Skin epidermis (tissue), 12 donors: ENCODE results near the gene PIK3C2G.
A peak's percentile ranks its signal among the peaks of the same experiment; 100 is the strongest.

Experiments used
- H3K27ac ChIP-seq, 21 experiments: fragments of 200-600 bp; sonication (generic) in 11 of 21; one replicate each; pipeline ENCODE4 v1.5.0; 2020; ENCODE audit warnings: mild to moderate bottlenecking in 3 of 21, inconsistent platforms in 2 of 21, moderate library complexity in 2 of 21
- H3K4me3 ChIP-seq, 7 experiments: fragments of 200-600 bp; sonication (generic) in 2 of 7; one replicate each; pipeline ENCODE4 v1.5.0; 2020; ENCODE audit warnings: inconsistent platforms in 2 of 7, mild to moderate bottlenecking in 2 of 7, moderate library complexity in 1 of 7

The PIK3C2G gene

DNA sequence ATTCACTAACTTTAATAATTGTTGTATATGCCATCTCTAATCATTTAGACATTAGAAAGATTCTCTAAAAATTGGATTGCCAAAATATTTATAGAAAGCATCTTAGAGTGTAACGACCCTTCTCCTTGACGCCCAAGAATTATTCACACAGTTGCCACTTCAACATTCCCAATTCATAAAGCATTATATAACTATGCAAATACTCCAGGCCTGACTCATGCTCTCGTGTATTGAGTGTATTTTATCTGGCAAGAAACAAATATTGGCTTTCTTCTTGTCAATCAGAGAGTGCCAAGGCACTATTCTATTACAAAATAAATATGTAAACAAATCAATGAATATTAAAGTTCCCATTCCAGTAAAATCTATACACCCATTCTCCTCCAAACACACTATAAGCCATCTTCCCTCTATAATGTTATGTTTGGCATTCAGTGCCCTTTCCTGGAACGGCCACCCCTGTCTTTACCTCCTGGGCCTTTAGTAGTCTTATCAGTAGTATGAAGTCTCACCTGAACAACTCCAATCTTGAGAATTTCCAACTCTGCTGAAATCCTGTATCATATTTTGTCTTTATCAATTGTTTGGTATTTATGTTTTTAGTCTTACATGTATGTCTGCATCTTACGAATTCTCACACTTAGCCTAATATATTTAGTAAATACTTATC lies 182.6 kb downstream of the PIK3C2G start:
- H3K4me3 ChIP-seq = no peak overlapping the region
- H3K27ac ChIP-seq = no peak overlapping the region

DNA sequence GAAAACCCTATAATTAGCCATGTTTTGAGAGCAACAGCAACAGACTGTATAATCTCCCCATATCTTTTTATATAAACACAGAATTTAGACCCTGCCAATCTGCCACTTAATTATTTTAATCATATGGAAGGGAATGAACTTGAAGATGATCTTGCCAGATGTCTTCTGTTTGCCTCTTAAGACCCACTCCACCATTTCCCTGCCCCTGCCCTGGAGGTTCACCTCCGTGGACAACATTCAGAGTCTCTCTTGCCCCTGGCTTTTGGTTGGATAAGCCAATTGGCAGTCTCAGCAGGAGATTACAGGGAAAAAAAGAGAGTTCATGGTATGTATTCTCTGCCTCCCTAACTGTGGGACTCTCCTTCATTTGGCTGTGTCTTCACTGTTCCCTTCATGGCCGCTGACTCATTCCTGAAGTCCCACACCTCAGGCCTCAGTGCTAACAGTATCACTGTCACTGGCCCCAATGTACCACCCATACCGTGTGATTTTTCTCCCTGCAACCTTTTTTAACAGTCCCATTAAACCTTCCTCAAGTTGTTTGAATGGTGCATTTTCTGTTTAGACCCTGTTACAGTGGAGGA lies 184.8 kb downstream of the PIK3C2G start:
- H3K27ac ChIP-seq = no peak overlapping the region

DNA sequence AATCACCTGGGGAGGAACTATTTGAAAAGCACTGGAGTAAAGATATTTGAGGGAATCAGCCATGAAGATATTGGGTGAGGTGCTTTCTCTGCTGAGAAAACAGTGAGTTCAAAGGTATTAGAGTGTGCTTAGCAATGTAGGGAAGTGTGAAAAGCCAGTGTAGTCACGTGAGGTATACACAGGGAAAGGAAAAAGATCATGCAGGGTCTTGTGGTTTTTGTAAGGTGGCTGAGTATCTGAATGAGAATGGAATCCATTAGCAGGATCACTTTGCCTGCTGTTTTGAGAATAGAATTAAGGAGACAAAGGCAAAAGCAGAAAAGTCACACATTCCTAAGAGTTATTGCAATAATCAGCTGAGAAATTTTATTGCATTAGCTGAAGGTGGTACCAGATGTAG lies 193.0 kb downstream of the PIK3C2G start:
- Histone ChIP-seq H3K4me3 (no peak overlapping the region), H3K27ac (no peak overlapping the region)

More for the DNA sequence above, 184.8 kb downstream of the PIK3C2G start:
- H3K4me3 ChIP-seq = no peak overlapping the region

DNA sequence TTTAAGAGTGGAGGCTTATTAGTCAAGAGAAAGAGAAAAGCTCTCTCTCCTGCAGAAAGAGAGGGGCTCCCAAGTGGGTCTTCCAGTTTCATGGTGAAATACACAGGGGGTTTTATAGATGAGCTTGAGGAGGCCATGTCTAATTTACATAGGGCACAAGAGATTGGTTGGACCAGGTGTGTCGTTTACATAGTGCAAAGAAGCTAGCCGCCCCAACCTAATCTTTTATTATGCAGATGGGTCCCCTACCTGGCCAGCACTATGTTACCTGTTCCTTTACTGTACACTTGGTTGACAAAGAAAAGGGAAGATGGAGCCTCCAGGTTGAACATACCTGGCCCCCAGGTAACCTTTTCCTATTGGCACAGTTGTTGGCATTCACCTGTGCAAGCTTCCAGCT lies 195.0 kb downstream of the PIK3C2G start:
- H3K27ac ChIP-seq = no peak overlapping the region
- no peak overlapping the region for H3K4me3 ChIP-seq

DNA sequence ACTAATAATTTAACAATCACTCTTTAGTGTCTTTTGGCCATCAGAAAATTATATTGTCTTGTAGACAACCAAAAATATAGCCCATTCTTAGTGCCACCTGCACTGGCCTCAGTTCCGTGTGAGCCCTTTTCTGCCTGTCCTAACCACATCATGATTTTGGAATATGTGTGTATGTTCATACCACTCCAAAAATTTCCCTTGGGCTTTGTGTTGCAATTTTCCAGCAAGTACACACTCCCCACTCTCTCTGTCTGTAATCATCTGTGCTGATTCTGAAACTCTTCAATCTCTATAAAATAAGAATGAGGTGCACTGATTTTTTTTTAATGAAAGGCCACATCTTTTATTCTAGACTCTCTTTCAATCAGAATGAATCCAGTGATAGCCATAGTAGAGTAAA lies 196.0 kb downstream of the PIK3C2G start:
- no peak overlapping the region for H3K27ac ChIP-seq
- no peak overlapping the region for H3K4me3 ChIP-seq

DNA sequence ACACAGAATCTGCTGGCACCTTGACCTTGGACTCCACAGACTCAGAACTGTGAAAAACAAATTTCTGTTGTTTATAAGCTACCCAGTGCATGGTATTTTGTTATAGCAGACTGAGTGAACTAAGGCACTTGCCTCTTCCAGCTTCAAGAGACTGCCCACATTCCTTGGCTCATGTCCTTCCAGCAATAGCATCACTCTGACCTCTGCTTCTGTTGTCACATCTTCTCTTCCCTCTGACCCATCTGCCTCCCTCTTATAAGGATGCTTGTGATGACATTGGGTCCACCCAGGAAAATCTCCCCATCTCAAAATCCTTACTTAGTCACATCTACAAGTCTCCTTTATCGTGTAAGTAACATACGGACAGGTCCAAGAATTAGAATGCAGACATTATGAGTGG lies 200.4 kb downstream of the PIK3C2G start:
- Histone ChIP-seq H3K27ac (peak overlapping the region in 1 of 21 experiments; percentile 42), H3K4me3 (no peak overlapping the region)

DNA sequence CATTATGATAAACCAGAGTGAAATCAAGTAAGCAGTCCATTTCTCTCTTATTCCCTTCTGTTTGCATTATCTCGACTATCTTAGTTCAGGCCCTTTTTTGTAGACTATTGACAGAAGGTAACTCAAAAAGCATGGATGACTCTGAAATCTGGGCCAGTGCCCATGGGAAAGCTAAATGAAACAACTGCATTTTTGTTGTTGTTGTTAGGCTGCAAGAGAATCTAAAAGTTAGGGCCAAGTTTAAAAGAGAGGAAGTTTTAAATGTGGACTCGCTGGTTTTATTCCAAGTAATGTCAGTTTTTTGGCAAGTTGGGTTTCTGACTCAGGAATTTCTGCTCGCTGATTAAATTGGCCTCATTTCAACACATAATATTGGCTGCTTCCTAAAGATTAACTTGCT lies 201.1 kb downstream of the PIK3C2G start:
- H3K4me3 ChIP-seq = no peak overlapping the region
- peak overlapping the region in 1 of 21 experiments; percentile 2 for H3K27ac ChIP-seq

DNA sequence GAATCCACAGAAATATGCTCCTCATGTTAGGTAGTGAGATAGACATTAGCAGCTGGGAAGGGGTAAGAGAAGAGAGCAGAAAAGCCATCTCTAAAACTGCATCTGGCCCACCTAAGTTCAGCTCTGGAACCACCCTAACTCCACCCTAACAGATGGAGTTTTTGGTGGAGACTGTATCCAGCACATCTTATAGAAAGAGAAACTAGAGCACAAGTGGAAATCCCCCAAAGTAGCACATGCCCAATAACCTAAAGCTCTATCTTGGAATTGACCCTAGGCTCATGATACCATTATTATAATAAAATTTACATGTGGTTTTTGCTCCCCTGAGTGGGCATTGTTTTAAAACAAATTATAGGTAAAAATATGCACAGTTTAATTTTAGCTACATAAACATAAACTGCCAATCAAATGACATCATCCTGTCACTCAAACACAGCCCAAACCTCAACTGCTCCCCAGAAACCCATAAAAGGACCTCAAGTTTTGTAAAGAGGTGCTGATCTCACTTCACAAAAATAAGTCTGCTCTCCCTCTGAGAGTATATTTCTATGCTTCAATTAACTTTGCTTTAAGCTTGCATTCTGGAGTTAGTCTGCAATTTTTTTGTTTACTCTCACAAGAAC lies 206.4 kb downstream of the PIK3C2G start:
- Histone ChIP-seq H3K4me3 (no peak overlapping the region), H3K27ac (peak overlapping the region in 1 of 21 experiments; percentile 7)

DNA sequence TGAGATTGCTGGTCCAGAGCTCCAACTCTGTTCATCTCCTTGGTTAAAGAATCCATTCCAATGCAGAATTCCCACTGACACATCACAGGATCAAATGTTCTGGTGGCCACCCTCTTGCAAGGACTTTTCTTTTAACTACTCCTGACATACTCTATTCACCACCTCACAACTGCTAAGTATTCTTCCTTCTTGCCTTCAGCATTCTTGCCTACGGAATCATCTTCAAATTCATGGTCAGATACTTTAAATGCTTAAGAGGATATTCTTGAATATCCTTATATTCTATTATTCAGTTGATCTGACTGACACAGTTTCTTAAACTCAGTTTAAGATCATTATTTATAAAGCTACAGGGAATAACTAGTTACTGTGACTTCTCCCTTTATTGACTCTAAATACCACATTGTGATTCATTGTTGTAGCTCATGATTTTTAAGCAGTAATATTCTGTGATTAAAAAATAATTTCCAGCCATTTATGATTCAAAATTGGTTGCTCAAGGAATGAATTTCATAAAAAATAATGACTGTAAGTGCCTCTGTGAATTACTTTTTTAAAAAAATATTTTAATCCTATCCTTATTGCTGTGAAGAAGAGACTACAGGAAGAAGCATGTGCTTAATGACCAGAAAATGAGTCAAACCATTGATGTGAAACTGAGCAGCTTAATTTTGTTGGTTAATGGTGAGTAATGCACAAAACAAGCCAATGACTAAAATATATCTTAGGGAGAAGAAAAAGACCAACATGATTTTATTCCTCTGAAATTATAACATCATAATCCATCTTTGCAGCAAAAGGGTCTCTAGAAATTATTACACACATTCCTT lies 207.1 kb downstream of the PIK3C2G start:
- no peak overlapping the region for H3K4me3 ChIP-seq
- peak overlapping the region in 1 of 21 experiments; percentile 7 for H3K27ac ChIP-seq

DNA sequence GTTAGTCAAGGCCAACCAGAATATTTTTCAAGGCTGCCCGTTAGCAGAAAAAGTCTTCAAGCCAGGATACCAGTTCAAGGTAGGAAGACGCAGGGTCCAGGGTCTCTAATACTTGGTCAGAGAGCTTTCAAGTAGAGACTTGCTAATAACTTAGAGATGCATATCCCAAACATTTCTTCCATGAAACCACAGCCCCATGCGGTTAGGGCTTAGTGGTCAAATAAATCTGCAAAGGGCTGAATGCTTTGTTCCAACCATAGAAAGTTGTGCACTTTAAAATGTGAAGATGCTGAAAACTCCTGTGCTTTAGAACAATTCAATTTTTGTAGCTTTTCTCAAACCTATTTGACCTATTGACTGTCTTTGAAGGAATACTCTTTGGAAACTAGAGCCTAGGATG lies 208.9 kb downstream of the PIK3C2G start:
- no peak overlapping the region for H3K4me3 ChIP-seq

DNA sequence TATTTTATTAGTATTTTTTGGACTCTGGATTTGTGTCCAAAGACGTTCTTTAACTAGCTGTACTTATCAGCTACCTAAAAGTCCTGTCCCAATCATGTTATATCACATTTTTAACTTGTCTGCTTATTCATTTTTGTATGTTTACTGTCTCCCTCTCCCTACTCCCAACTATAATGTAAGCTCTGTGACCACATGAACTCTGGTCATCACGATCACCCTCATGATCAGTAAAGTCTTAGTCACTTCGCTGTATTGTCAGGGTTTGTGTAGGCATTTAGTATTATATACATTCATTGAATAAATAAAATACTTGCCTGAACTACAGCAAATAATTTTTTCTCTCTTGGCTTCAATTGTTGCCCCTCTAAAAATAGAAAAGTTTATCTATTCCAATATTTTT lies 211.0 kb downstream of the PIK3C2G start:
- H3K4me3 ChIP-seq = no peak overlapping the region
- H3K27ac ChIP-seq = no peak overlapping the region

More for the DNA sequence above, 208.9 kb downstream of the PIK3C2G start:
- H3K27ac ChIP-seq = no peak overlapping the region

DNA sequence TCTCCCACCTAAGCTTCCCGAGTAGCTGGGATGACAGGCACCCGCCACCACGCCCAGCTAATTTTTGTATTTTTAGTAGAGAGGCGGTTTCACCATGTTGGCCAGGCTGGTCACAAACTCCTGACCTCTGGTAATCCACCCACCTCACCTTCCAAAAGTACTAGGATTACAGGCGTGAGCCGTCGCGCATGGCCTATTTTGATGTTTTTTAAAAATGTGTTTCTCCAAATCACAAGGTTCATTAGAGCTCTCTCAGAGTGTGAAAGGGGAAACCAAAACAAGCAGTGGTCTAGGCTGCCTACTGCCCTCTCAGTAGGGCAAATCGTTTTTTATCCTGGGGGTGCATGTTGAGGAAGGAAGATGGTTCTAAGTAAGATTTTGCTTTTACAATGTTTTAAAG lies 211.5 kb downstream of the PIK3C2G start:
- Histone ChIP-seq H3K27ac (no peak overlapping the region), H3K4me3 (no peak overlapping the region)

DNA sequence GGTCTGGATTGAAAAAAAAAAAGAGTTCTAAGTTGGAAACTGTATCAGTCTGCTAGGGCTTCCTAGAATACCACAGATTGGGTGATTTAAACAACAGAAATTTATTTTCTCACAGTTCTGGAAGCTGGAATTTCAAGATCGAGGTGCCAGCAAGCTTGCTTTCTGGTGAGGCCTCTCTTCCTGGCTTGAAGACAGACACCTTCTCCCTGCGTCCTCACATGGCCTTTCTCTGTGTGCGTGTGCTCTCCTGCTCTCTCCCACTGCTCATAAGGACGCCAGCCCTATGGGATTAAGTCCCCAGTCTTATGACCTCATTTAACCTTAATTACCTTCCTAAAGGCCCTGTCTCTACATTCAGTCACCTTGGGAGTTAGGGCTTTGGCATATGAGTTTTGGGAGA lies 215.5 kb downstream of the PIK3C2G start:
- no peak overlapping the region for H3K4me3 ChIP-seq
- peak overlapping the region in 5 of 21 experiments; percentile 23 to 51 (median 42) for H3K27ac ChIP-seq

DNA sequence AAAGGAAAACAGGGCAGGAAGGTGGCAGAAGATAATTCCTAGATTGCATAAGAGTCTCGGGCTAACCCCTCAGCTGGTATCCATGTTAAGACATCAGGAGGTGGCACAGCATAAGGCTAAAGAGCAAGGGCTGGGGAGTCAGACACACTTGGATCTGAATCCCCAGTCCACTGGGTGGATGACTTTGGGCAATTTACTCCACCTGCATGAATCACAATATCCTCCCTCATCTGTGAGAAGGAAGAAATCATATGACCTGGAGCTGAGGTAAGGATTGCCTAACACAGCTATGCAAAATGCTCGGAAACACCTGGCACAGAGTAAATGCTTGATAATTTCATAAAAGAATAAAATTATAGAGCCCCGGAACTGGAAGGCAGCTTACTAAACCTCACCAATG lies 217.9 kb downstream of the PIK3C2G start:
- peak overlapping the region in 11 of 21 experiments; percentile 7 to 63 (median 44) for H3K27ac ChIP-seq

DNA sequence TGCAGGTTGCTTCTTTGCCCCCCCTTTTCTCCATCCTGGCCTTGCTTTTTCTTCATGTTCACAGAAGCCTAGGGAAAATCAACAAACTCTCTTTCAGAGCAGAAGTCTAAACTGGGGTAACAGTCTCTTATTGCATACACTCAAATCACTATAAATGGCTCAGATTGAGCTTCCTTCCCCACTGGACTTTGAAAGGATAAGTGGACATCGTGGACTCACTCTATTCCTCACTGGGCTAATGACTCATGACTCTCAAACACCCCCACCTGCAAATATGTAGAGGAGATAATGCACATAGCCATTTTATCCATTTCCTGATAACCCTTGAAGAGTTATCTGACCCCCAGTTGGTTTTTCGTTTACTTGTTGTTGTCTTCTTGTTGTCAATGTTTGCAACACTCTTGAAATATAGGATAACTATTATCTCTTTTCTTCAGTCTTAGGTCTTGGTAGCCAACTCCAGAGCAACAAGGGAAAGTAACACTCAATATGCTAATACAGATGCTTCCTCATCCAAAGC lies 221.3 kb downstream of the PIK3C2G start:
- Histone ChIP-seq H3K27ac (no peak overlapping the region), H3K4me3 (no peak overlapping the region)

More for the DNA sequence above, 217.9 kb downstream of the PIK3C2G start:
- no peak overlapping the region for H3K4me3 ChIP-seq

DNA sequence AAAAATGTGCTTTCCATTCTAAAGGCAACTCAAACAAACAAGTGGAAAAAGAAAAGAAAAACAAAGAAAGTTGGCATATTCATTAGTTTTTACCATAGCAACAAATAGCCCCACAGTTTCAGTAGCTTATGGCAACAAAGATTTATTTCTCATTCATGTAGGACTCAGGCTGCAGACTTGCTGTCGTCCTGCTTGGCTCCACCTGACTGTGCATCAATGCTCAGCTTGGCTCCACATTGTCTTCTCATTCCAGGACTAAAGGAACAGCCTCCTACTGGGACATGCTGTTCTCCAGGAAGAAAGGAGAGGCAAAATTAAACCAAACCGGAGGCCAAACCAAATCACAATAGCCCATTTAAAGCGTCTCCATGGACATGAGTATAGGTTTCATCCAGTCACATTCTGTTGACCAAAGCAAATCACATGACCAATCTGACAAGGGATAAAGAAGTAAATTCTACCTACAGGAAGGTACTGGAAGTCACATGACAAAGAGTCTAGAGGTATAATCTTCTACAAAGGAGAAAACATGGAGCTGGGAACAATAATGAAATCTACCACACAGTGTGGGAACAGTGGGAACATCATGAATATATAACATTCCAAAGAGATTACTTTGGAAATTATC lies 222.5 kb downstream of the PIK3C2G start:
- Histone ChIP-seq H3K4me3 (no peak overlapping the region), H3K27ac (no peak overlapping the region)

DNA sequence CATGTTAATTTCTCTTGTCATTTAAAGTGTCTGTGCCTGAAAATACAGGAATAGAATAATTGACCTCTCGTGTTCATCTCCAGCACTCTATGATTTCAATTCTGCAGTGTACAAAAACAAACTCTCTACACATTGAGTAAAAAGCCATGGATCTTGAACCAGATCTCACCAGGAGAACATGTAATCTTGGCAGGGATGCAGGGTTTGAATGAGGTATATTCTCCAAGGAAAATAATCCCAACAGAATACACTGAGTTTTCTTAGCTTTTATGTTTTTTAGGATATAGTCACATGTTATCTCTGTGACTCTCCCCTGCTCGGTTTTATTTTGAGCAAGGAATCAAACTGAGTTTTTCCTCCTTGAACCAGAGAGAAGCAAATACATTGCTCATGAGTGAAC lies 224.7 kb downstream of the PIK3C2G start:
- H3K27ac ChIP-seq = no peak overlapping the region
- H3K4me3 ChIP-seq = no peak overlapping the region

DNA sequence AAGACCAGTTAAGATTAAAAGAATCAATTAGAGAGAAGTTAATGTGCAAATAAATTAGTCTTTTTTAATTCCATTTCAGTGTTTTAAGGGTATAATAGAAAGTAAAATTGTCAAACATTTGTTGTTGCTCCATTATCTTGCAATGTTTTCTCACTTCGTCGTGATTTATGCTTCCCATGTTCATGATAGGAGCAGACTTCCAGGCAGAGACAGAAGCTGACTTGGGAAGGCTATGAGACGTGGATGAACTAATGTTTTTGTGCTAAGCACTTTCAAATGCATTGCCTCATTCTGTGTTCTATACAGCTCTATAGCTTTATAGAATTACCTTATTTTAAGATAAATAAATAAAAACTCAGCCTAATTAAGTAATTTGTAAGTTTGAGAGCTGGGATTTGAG lies 226.2 kb downstream of the PIK3C2G start:
- no peak overlapping the region for H3K4me3 ChIP-seq
- H3K27ac ChIP-seq = no peak overlapping the region

DNA sequence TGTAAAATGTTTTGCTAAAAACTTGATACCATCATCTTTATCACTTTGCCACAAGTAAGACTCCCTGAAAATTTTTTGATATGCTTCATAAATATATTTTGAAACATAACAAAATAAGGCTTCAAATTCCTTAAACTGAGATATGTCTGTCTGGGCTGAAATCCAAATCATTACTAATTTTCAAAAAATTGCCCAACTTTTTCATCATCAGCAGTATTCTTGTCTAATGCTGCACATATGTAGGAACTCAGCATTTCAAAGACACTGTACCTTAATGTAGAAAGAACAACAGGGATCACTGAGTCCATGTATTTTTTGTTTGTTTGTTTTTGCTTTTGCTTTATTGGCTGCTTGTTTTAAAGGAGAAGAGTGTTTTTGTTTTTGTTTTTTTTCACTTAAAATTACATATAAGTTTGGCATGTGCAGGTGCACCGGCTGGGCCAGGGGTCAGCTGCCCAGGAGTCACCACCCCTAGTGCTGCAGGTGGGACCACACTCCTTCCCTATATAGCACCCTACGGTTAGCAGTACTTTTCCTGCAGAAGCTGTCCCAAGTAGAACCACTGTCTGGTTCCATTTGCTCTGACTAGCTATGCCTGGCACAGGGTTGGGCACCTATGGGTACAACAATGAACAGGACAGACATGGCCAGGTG lies 231.2 kb downstream of the PIK3C2G start:
- H3K27ac ChIP-seq = no peak overlapping the region
- H3K4me3 ChIP-seq = no peak overlapping the region
